Measurements from ENCODE around the gene NTMT1.
A peak's percentile ranks its signal among the peaks of the same experiment; 100 is the strongest.

NTMT1 gene

DNA sequence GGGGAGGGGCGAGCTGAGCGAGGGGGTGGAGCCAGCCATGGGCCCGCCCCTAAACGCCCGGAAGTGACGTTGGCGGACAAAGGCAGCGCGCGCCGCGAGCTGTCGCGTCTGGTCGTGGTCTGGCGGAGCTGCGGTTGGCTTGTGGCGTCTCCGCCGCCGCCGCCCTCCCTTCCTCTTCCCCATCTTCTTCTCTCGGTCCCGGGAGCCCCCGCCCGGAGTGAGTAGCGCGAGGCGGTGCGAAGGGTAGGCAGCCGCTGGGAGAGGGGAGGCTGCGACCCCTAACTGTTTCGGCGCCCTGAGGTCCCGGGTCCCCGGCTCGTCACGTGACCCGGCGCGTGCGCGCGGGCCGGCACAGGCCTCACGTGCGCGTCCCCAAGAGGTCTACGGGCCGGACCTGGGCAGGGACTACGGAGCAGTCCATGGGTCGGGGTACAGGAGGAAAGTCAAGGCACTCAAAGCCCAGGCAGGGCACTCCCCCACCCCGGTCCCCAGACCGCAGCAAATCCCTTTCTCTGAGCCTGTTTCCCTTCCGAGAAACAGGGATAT, at the start of gene NTMT1:
NTMT1 (plus strand) TSS at position 85 of the 546 bp plus-strand sequence. CDS start 6,541 bp downstream, outside the sequence.
- DNase-seq (ENCODE audit: low read depth), result no peak
- H3K4me3 ChIP-seq (ENCODE audit: low read depth, low read length), result peak within 1 kb of the TSS; percentile 98

GRCh38 chr9:129576546-129577543, 49.1 kb upstream of the NTMT1 start:
- no peak for TF ChIP-seq CTCF (IDR thresholded peaks at IDR 0.05; ENCODE audit: control insufficient read depth, extremely low read depth, insufficient read depth)
- DNase-seq (ENCODE audit: low read depth), result no peak
- no peak overlapping the region for H3K4me3 ChIP-seq (ENCODE audit: low read depth, low read length)

More for the DNA sequence above, at the start of gene NTMT1:
- no peak for TF ChIP-seq CTCF (IDR thresholded peaks at IDR 0.05; ENCODE audit: control insufficient read depth, extremely low read depth, insufficient read depth)

DNA sequence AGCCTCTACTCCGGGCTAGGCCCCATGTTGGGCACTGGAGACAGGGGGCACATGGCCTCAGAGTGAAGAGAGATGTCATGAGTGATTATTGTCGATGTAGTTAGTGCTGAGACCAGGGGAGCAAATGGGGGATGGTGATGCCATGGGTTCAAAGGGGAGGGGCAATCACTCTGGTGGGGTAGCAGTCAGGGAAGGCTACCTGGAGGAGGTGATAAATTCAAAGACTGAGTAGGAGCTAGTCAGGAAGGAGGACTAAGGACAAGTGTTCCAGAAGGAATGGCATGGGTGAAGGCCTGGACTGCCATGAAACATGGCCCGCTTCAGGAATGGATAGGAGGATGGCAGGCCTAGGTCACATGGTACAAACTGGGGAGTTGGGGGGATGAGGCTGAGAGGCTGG, 46.7 kb upstream of the NTMT1 start:
- no peak for DNase-seq (ENCODE audit: low read depth)
- H3K4me3 ChIP-seq (ENCODE audit: low read depth, low read length), result no peak overlapping the region
- TF ChIP-seq CTCF (IDR thresholded peaks at IDR 0.05; ENCODE audit: control insufficient read depth, extremely low read depth, insufficient read depth), result no peak

DNA sequence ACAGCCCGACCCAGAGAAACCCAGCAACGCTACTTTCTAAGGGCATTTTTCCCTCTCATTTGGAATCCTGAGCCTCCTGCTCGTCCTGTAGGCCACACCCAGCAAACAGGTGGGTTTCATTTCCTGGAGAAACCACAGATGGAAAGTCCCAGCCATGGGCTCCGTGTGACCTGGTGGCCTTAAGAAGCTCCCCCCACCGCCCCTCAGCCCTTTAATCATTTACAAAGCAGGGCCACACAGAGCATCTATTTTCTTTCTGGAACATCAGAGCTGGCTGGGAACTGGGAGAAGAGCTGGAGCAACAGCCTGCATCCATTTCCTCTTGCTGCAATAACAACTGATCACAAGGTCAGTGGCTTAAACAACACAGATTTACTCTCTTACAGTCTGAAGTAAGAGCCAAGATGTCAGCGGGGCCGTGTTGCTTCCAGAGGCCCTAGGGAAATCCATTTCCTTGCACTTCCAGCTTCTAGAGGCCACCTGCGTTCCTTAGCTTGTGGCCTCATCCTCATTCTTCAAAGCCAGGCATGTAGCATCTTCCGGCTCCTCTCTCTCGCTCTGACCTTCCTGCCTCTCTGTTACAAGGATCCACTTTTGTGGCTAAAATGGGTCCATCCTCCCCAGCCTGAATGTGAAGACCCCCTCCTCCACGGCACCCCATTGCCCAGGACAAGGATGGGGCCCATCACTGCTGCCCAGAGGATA, 45.6 kb upstream of the NTMT1 start:
- no peak overlapping the region for H3K4me3 ChIP-seq (ENCODE audit: low read depth, low read length)
- no peak for DNase-seq (ENCODE audit: low read depth)
- no peak for TF ChIP-seq CTCF (IDR thresholded peaks at IDR 0.05; ENCODE audit: control insufficient read depth, extremely low read depth, insufficient read depth)

- no peak for TF ChIP-seq CTCF (IDR thresholded peaks at IDR 0.05; ENCODE audit: control insufficient read depth, extremely low read depth, insufficient read depth)
- no peak overlapping the region for H3K4me3 ChIP-seq (ENCODE audit: low read depth, low read length)
- DNase-seq (ENCODE audit: low read depth), result no peak
Observed at GRCh38 chr9:129581505-129582189, 44.3 kb upstream of the NTMT1 start.

GRCh38 chr9:129582855-129583254, 43.1 kb upstream of the NTMT1 start:
- no peak for DNase-seq (ENCODE audit: low read depth)
- no peak for TF ChIP-seq CTCF (IDR thresholded peaks at IDR 0.05; ENCODE audit: control insufficient read depth, extremely low read depth, insufficient read depth)
- H3K4me3 ChIP-seq (ENCODE audit: low read depth, low read length), result no peak overlapping the region
